Chondrocyte (in vitro differentiated cells): ENCODE data around the gene SEMA3G. TPM values are rescaled to one million over a fixed set of nuclear protein-coding genes. Genes with fewer than 3 reads are reported as not detected.

Experiments
- DNase-seq: peaks from one replicate; pipeline ENCODE4 v3.0.0; 2021; ENCODE audit warnings: mixed read lengths, low spot score
- H3K27ac Mint-ChIP-seq: one replicate; pipeline ENCODE4 v1.8.0; 2021; ENCODE audit warnings: mild to moderate bottlenecking, moderate library complexity, mixed read lengths; ENCODE audit not compliant: unreplicated experiment
- H3K27me3 Mint-ChIP-seq: 2 replicates; pipeline ENCODE4 v1.8.0; 2021; ENCODE audit warnings: low read depth, mixed read lengths
- H3K36me3 Mint-ChIP-seq: 2 replicates; pipeline ENCODE4 v1.8.0; 2021; ENCODE audit warnings: low read depth, mixed read lengths
- H3K4me1 Mint-ChIP-seq: 2 replicates; pipeline ENCODE4 v1.8.0; 2021; ENCODE audit warnings: low read depth, mild to moderate bottlenecking, mixed read lengths
- H3K4me3 Mint-ChIP-seq: one replicate; pipeline ENCODE4 v1.8.0; 2021; ENCODE audit warnings: mild to moderate bottlenecking, moderate library complexity, mixed read lengths; ENCODE audit not compliant: unreplicated experiment
- H3K9me3 Mint-ChIP-seq: 2 replicates; pipeline ENCODE4 v1.8.0; 2021; ENCODE audit warnings: low read depth, mixed read lengths
- CTCF ChIP-seq: fragments of 200-600 bp; sonication (generic); IDR thresholded peaks from 2 replicates; pipeline ENCODE4 v1.5.0; 2021; ENCODE audit warnings: antibody characterized with exemption, mild to moderate bottlenecking, moderate library complexity
- total RNA-seq: library from RNA; stranded (reverse); gene quantifications from 3 replicates; pipeline ENCODE4 v1.2.1, GENCODE V29; 2021

The SEMA3G gene
- total RNA-seq, 1 donor from 2014 or later = 0.17 TPM

- Mint-ChIP-seq H3K27me3 (no peaks in the 10 kb centered on the region), H3K4me1 (peaks cover 19% of the 10 kb centered on the region), H3K4me3 (no peak overlapping the region), H3K9me3 (no peaks in the 10 kb centered on the region), H3K27ac (no peak overlapping the region), H3K36me3 (peaks cover 3% of the 10 kb centered on the region)
- no peak for DNase-seq
- TF ChIP-seq CTCF = no peak
Measured at GRCh38 chr3:52415800-52416199, 29.1 kb downstream of the SEMA3G start.

- H3K27me3 Mint-ChIP-seq = no peaks in the 10 kb centered on the region
- DNase-seq = peak; percentile 27
- peak overlapping the region; percentile 90 for H3K27ac Mint-ChIP-seq
- no peak for TF ChIP-seq CTCF
- peaks cover 33% of the 10 kb centered on the region for H3K4me1 Mint-ChIP-seq
- H3K36me3 Mint-ChIP-seq = peaks cover 23% of the 10 kb centered on the region
- H3K9me3 Mint-ChIP-seq = no peaks in the 10 kb centered on the region
- peak overlapping the region; percentile 82 for H3K4me3 Mint-ChIP-seq
Measured at GRCh38 chr3:52408466-52408865, 36.4 kb downstream of the SEMA3G start.

GRCh38 chr3:52407779-52408178 lies 37.1 kb downstream of the SEMA3G start:
- TF ChIP-seq CTCF = no peak
- peak; percentile 51 for DNase-seq
- no peaks in the 10 kb centered on the region for H3K27me3 Mint-ChIP-seq
- no peaks in the 10 kb centered on the region for H3K9me3 Mint-ChIP-seq
- peaks cover 27% of the 10 kb centered on the region for H3K36me3 Mint-ChIP-seq
- peaks cover 33% of the 10 kb centered on the region for H3K4me1 Mint-ChIP-seq
- no peak overlapping the region for H3K27ac Mint-ChIP-seq
- peak overlapping the region; percentile 82 for H3K4me3 Mint-ChIP-seq

GRCh38 chr3:52406791-52407510 lies 38.0 kb downstream of the SEMA3G start:
- Mint-ChIP-seq H3K9me3 (no peaks in the 10 kb centered on the region), H3K4me1 (peaks cover 25% of the 10 kb centered on the region), H3K27me3 (no peaks in the 10 kb centered on the region), H3K27ac (no peak overlapping the region), H3K36me3 (peaks cover 33% of the 10 kb centered on the region), H3K4me3 (no peak overlapping the region)
- no peak for TF ChIP-seq CTCF
- DNase-seq = peak; percentile 86

- no peaks in the 10 kb centered on the region for H3K9me3 Mint-ChIP-seq
- no peaks in the 10 kb centered on the region for H3K27me3 Mint-ChIP-seq
- H3K27ac Mint-ChIP-seq = no peak overlapping the region
- peak; percentile 84 for DNase-seq
- TF ChIP-seq CTCF = no peak
- peaks cover 18% of the 10 kb centered on the region for H3K4me1 Mint-ChIP-seq
- peaks cover 36% of the 10 kb centered on the region for H3K36me3 Mint-ChIP-seq
- no peak overlapping the region for H3K4me3 Mint-ChIP-seq
Measured at GRCh38 chr3:52406231-52406661, 38.7 kb downstream of the SEMA3G start.
